Measurements from ENCODE around the gene ZBTB20. TPM values are rescaled to one million over a fixed set of nuclear protein-coding genes. Genes with fewer than 3 reads are reported as not detected.

ZBTB20 gene
- total RNA-seq, 4 donors from 2014 or later: 69.9 to 112 (median 80.8) TPM

- 98% methylated on average over 2 of the region's 2 CpGs for WGBS
- H3K4me3 ChIP-seq: no peak overlapping the region
- no peaks in the 10 kb centered on the region for H3K27me3 ChIP-seq
- intact Hi-C loops (cut with DNase I): no loop called here
- H3K9me3 ChIP-seq: peaks cover 4 to 11% (median 6%) of the 10 kb centered on the region in 4 donors
- no peaks in the 10 kb centered on the region for H3K4me1 ChIP-seq
- no peak for DNase-seq (ENCODE audit: extremely low spot score)
- H3K27ac ChIP-seq (replicated peaks in 1 of 4): no peak overlapping the region
- no peaks in the 10 kb centered on the region for H3K36me3 ChIP-seq
- TF ChIP-seq CTCF (IDR thresholded peaks at IDR 0.05): no peak
- no peak for TF ChIP-seq EP300 (IDR thresholded peaks at IDR 0.05)
- no peak for TF ChIP-seq POLR2A (IDR thresholded peaks at IDR 0.05; ENCODE audit: low read depth)
- no peak for TF ChIP-seq POLR2AphosphoS5 (IDR thresholded peaks at IDR 0.05)
These were observed 511.2 kb downstream of the ZBTB20 start for GRCh38 chr3:114635878-114636277.

- intact Hi-C loops (cut with DNase I): no loop called here
- 100% methylated on average over 3 of the region's 3 CpGs for WGBS
- TF ChIP-seq POLR2A (IDR thresholded peaks at IDR 0.05; ENCODE audit: low read depth) (no peak), CTCF (IDR thresholded peaks at IDR 0.05) (no peak), EP300 (IDR thresholded peaks at IDR 0.05) (no peak), POLR2AphosphoS5 (IDR thresholded peaks at IDR 0.05) (no peak)
These were observed 512.5 kb downstream of the ZBTB20 start for GRCh38 chr3:114634635-114635034.

GRCh38 chr3:114632757-114633424 is 514.2 kb downstream of the ZBTB20 start:
- no peaks in the 10 kb centered on the region for H3K27me3 ChIP-seq
- DNase-seq (ENCODE audit: extremely low spot score): no peak
- H3K9me3 ChIP-seq: peaks cover 4 to 11% (median 6%) of the 10 kb centered on the region in 4 donors
- intact Hi-C loops (cut with DNase I): no loop called here
- H3K36me3 ChIP-seq: no peaks in the 10 kb centered on the region
- TF ChIP-seq CTCF (IDR thresholded peaks at IDR 0.05): no peak
- no peak for TF ChIP-seq POLR2AphosphoS5 (IDR thresholded peaks at IDR 0.05)
- no peak for TF ChIP-seq POLR2A (IDR thresholded peaks at IDR 0.05; ENCODE audit: low read depth)
- no peak for TF ChIP-seq EP300 (IDR thresholded peaks at IDR 0.05)
- 94% methylated on average over 1 of the region's 1 CpG for WGBS
- no peak overlapping the region for H3K27ac ChIP-seq (replicated peaks in 1 of 4)
- H3K4me1 ChIP-seq: peaks cover 6 to 16% (median 8%) of the 10 kb centered on the region in 4 donors
- no peak overlapping the region for H3K4me3 ChIP-seq

More at GRCh38 chr3:114634635-114635034, 512.5 kb downstream of the ZBTB20 start:
- no peak for DNase-seq (ENCODE audit: extremely low spot score)
- Histone ChIP-seq H3K9me3 (peaks cover 4 to 11% (median 6%) of the 10 kb centered on the region in 4 donors), H3K4me1 (peaks cover 0 to 3% (median 0%) of the 10 kb centered on the region in 4 donors), H3K4me3 (no peak overlapping the region), H3K27me3 (no peaks in the 10 kb centered on the region), H3K27ac (replicated peaks in 1 of 4) (no peak overlapping the region), H3K36me3 (no peaks in the 10 kb centered on the region)

- H3K36me3 ChIP-seq: no peaks in the 10 kb centered on the region
- peak overlapping the region; percentile 49 to 95 (median 94) for H3K27ac ChIP-seq (replicated peaks in 1 of 4)
- TF ChIP-seq POLR2AphosphoS5 (IDR thresholded peaks at IDR 0.05): peak; percentile 18 to 34
- TF ChIP-seq POLR2A (IDR thresholded peaks at IDR 0.05; ENCODE audit: low read depth): no peak
- H3K4me3 ChIP-seq: no peak overlapping the region
- H3K9me3 ChIP-seq: no peaks in the 10 kb centered on the region
- peaks cover 40 to 58% (median 49%) of the 10 kb centered on the region in 4 donors for H3K4me1 ChIP-seq
- WGBS: 74% methylated on average over 4 of the region's 4 CpGs
- intact Hi-C loops (cut with DNase I): no loop called here
- H3K27me3 ChIP-seq: no peaks in the 10 kb centered on the region
- DNase-seq (ENCODE audit: extremely low spot score): no peak
These were observed 519.3 kb downstream of the ZBTB20 start for GRCh38 chr3:114627770-114628169.

- WGBS: 79% methylated on average over 4 of the region's 4 CpGs
- no peaks in the 10 kb centered on the region for H3K27me3 ChIP-seq
- H3K4me1 ChIP-seq: peaks cover 46 to 68% (median 59%) of the 10 kb centered on the region in 4 donors
These were observed 520.3 kb downstream of the ZBTB20 start for GRCh38 chr3:114626751-114627150.

More at GRCh38 chr3:114626751-114627150, 520.3 kb downstream of the ZBTB20 start:
- Histone ChIP-seq H3K4me3 (no peak overlapping the region), H3K9me3 (no peaks in the 10 kb centered on the region), H3K36me3 (no peaks in the 10 kb centered on the region), H3K27ac (replicated peaks in 1 of 4) (peak overlapping the region; percentile 93 to 95 (median 94))
- TF ChIP-seq CTCF (IDR thresholded peaks at IDR 0.05): no peak
- no peak for TF ChIP-seq EP300 (IDR thresholded peaks at IDR 0.05)
- TF ChIP-seq POLR2AphosphoS5 (IDR thresholded peaks at IDR 0.05): no peak
- no peak for TF ChIP-seq POLR2A (IDR thresholded peaks at IDR 0.05; ENCODE audit: low read depth)
- intact Hi-C loops (cut with DNase I): no loop called here
- DNase-seq (ENCODE audit: extremely low spot score): no peak

All from esophagus muscularis mucosa (tissue), 4 donors.